ENCODE measurements around the gene GAS6.

The GAS6 gene

DNA sequence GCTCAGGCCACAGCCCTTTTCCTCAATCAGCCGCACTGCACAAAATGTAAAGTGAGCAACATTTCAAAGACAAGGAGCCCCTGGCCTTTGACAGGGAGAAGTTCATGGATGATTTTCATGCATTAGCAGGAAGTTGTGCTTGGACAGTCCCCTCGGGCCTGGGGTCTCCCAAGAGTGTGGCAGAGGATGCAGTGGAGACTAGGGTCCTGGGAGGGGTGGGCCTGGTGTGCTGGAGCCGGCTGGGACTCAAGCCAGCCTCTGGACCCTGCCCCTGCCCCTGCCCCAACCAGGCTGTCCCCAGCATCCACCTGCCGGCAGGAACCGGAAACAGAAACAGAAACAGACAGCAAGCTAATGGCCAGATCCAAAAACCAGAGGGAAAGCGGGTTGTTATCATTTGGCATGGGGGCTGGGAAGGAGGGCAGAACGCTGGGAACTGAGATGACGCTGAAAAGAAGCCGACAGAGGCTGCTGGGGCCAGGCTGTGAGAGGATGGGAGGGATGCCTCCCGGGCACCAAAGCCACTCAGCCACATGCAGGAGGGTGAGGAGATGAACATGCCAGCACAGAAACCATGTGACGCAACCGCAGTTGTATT, 2.3 kb downstream of the GAS6 start:
- Histone ChIP-seq H2AFZ (ENCODE audit: low read depth, low read length) (no peak overlapping the region), H3K4me1 (ENCODE audit: low read length) (no peaks in the 10 kb centered on the region), H3K79me2 (ENCODE audit: low read length) (no peaks in the 10 kb centered on the region), H3K9me3 (ENCODE audit: insufficient read depth, low read length) (no peaks in the 10 kb centered on the region; the same call in 1 of the 2 replicates), H3K9ac (ENCODE audit: low read length) (no peak overlapping the region), H3K4me3 (ENCODE audit: low read length) (no peak overlapping the region), H4K20me1 (ENCODE audit: insufficient read depth, low read length) (no peaks in the 10 kb centered on the region), H3K27ac (ENCODE audit: low read length) (no peak overlapping the region), H3K36me3 (replicated peaks; ENCODE audit: low read depth, low read length) (no peaks in the 10 kb centered on the region), H3K27me3 (ENCODE audit: low read depth, low read length) (peaks cover 5% of the 10 kb centered on the region; the same call in 1 of the 2 replicates), H3K4me2 (ENCODE audit: low read length) (no peak overlapping the region)
- TF ChIP-seq, protein P1, sequence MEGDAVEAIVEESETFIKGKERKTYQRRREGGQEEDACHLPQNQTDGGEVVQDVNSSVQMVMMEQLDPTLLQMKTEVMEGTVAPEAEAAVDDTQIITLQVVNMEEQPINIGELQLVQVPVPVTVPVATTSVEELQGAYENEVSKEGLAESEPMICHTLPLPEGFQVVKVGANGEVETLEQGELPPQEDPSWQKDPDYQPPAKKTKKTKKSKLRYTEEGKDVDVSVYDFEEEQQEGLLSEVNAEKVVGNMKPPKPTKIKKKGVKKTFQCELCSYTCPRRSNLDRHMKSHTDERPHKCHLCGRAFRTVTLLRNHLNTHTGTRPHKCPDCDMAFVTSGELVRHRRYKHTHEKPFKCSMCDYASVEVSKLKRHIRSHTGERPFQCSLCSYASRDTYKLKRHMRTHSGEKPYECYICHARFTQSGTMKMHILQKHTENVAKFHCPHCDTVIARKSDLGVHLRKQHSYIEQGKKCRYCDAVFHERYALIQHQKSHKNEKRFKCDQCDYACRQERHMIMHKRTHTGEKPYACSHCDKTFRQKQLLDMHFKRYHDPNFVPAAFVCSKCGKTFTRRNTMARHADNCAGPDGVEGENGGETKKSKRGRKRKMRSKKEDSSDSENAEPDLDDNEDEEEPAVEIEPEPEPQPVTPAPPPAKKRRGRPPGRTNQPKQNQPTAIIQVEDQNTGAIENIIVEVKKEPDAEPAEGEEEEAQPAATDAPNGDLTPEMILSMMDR (IDR thresholded peaks at IDR 0.05; ENCODE audit: low read depth, low read length), result no peak
- no peak for TF ChIP-seq EZH2phosphoT487 (IDR thresholded peaks at IDR 0.05; ENCODE audit: low read depth)

DNA sequence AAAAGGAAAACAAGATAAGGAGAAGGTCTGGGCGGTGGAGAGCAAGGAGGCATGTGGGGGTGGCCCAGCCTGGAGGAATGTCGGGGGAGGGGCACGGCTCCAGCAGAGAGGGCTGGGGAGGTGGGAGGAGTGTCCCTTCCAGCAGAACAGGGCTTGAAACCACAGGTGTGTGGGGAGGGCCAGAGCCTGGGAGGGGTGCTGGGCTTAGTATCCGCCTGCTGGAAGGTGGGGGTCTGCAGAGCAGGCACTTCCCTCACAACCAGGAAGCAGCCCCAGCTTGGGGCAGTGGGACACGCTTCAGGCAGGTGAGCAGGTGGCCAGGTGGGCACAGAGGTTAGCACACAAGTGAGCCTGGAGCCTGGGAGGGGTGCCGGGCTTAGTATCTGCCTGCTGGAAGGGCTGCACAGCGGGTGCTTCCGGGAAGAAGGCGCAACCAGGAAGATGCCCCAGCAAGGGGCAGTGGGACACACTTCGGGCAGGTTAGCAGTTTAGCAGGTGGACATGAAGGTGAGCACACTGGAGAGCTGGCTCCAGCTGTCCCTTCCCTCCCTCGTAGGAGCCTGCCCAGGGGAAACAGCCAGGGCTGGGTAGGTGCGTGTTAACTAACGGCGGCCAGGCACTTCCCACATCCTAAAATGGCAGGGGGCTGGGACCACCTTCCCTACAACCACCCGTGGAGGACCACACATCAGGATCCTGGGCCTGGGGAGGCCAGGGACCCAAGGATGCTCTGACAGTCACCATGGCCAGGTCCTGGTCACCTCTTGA, 3.0 kb downstream of the GAS6 start:
- H2AFZ ChIP-seq (ENCODE audit: low read depth, low read length), result no peak overlapping the region
- H3K27ac ChIP-seq (ENCODE audit: low read length), result no peak overlapping the region
- TF ChIP-seq, protein P1 (IDR thresholded peaks at IDR 0.05; ENCODE audit: low read depth, low read length), result no peak
- no peak for TF ChIP-seq EZH2phosphoT487 (IDR thresholded peaks at IDR 0.05; ENCODE audit: low read depth)
- no peaks in the 10 kb centered on the region; the same call in 1 of the 2 replicates for H3K9me3 ChIP-seq (ENCODE audit: insufficient read depth, low read length)
- H3K4me3 ChIP-seq (ENCODE audit: low read length), result no peak overlapping the region
- no peaks in the 10 kb centered on the region for H4K20me1 ChIP-seq (ENCODE audit: insufficient read depth, low read length)
- H3K4me2 ChIP-seq (ENCODE audit: low read length), result no peak overlapping the region
- no peaks in the 10 kb centered on the region for H3K36me3 ChIP-seq (replicated peaks; ENCODE audit: low read depth, low read length)
- H3K4me1 ChIP-seq (ENCODE audit: low read length), result no peaks in the 10 kb centered on the region
- H3K79me2 ChIP-seq (ENCODE audit: low read length), result no peaks in the 10 kb centered on the region
- H3K9ac ChIP-seq (ENCODE audit: low read length), result no peak overlapping the region
- peaks cover 5% of the 10 kb centered on the region; the same call in 1 of the 2 replicates for H3K27me3 ChIP-seq (ENCODE audit: low read depth, low read length)

DNA sequence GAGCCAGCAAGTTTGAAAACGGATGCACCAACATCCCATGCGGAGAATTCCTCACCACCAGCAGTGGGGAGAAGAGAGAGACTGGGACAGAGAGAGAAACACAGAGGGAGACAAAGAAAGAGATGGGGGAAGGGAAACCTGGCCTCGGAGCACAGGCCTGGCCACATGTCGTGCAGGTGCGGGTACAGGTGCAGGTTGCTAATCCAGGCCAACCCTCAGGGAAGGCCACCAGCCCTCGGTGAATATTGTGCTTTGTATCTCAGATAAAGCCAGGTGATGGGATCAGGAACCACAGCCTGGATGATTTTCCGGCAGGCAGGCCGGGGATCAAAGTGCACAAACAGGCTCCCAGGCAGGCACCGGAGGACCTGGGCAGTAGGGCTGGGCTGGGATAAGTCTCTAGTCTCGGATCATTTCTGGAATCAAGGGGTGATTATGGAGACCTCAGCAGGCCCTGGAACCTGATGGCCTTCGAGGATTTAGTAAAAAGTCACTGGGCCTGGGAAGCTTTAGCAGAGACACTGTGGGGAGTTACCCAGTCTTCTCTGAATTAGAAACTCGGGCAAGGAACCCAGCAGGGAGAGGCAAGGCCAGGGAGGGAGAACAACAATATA, 3.7 kb downstream of the GAS6 start:
- Histone ChIP-seq H3K36me3 (replicated peaks; ENCODE audit: low read depth, low read length) (no peaks in the 10 kb centered on the region), H3K27me3 (ENCODE audit: low read depth, low read length) (peaks cover 5% of the 10 kb centered on the region; the same call in 1 of the 2 replicates), H3K4me3 (ENCODE audit: low read length) (no peak overlapping the region), H4K20me1 (ENCODE audit: insufficient read depth, low read length) (no peaks in the 10 kb centered on the region), H3K27ac (ENCODE audit: low read length) (no peak overlapping the region), H3K4me1 (ENCODE audit: low read length) (no peaks in the 10 kb centered on the region), H3K9ac (ENCODE audit: low read length) (no peak overlapping the region), H3K79me2 (ENCODE audit: low read length) (no peaks in the 10 kb centered on the region), H3K9me3 (ENCODE audit: insufficient read depth, low read length) (no peaks in the 10 kb centered on the region; the same call in 1 of the 2 replicates), H3K4me2 (ENCODE audit: low read length) (no peak overlapping the region), H2AFZ (ENCODE audit: low read depth, low read length) (no peak overlapping the region)
- TF ChIP-seq, protein P1 (IDR thresholded peaks at IDR 0.05; ENCODE audit: low read depth, low read length), result no peak
- no peak for TF ChIP-seq EZH2phosphoT487 (IDR thresholded peaks at IDR 0.05; ENCODE audit: low read depth)

All from OCI-LY3 (cell line).